ENCODE results near the gene TLCD5.

DNA sequence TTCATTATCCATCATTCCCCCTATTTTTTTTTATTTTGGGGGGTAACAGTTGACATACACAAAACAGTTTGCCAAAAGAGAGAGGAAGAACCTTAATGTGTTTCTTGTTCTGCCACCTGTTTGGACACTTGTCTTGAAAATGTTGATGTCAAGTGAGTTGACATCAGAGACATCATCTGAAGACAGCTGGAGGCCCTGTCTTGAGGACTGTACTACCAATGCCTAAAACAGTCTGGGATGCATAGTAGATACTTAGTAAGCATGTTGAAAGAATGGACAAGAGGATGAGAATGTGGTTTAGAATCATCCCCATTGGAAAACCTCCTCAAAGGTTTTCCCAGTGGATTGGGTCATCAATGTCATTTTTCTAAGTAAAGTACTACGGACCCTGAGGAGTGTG, 8.7 kb downstream of the TLCD5 start:
- TF ChIP-seq CTCF (IDR thresholded peaks at IDR 0.05) (no peak), POLR2A (IDR thresholded peaks at IDR 0.05) (no peak)
